Liver (tissue), 9 donors: ENCODE results near the gene UBE3B. TPM values are rescaled to one million over a fixed set of nuclear protein-coding genes. Genes with fewer than 3 reads are reported as not detected.

Experiments used
- DNase-seq: peaks from one replicate; pipeline ENCODE4 v3.0.0-alpha.2; 2017; ENCODE audit warnings: low spot score
- H3K27ac ChIP-seq, 2 donors: one replicate each; pipeline ENCODE4 v1.7.0; 2013; ENCODE audit warnings: inconsistent platforms in 2 of 2, low read length in 2 of 2, control low read depth in 1 of 2, low read depth in 1 of 2, mild to moderate bottlenecking in 1 of 2
- H3K27me3 ChIP-seq, 4 donors: one replicate each; pipeline versions ENCODE4 v1.6.1 to v1.7.0; 2013; ENCODE audit warnings: low read length in 3 of 4, inconsistent platforms in 1 of 4, mild to moderate bottlenecking in 1 of 4, moderate library complexity in 1 of 4; ENCODE audit not compliant: control insufficient read depth in 4 of 4, insufficient read depth in 4 of 4
- H3K36me3 ChIP-seq, 4 donors: one replicate each; pipeline versions ENCODE4 v1.6.1 to v1.7.0; 2013; ENCODE audit warnings: low read length in 3 of 4, mild to moderate bottlenecking in 3 of 4, low read depth in 1 of 4, moderate library complexity in 1 of 4; ENCODE audit not compliant: control insufficient read depth in 4 of 4, insufficient read depth in 3 of 4
- H3K4me1 ChIP-seq, 4 donors: one replicate each; pipeline versions ENCODE4 v1.6.1 to v1.7.0; 2013; ENCODE audit warnings: low read length in 3 of 4, mild to moderate bottlenecking in 3 of 4, moderate library complexity in 1 of 4; ENCODE audit not compliant: control insufficient read depth in 4 of 4, insufficient read depth in 4 of 4
- H3K4me3 ChIP-seq, 3 donors: one replicate each; pipeline versions ENCODE4 v1.6.1 to v1.7.0; 2013; ENCODE audit warnings: low read length in 3 of 3, control low read depth in 1 of 3, low read depth in 1 of 3, mild to moderate bottlenecking in 1 of 3
- H3K9ac ChIP-seq, 2 donors: one replicate each; pipeline ENCODE4 v1.7.0; 2013; ENCODE audit warnings: low read length in 2 of 2, mild to moderate bottlenecking in 2 of 2, moderate library complexity in 2 of 2, control low read depth in 1 of 2, low read depth in 1 of 2
- H3K9me3 ChIP-seq, 4 donors: one replicate each; pipeline versions ENCODE4 v1.6.1 to v1.7.0; 2013; ENCODE audit warnings: low read length in 3 of 4; ENCODE audit not compliant: control insufficient read depth in 4 of 4
- ATF3 ChIP-seq: IDR thresholded peaks from 2 replicates; pipeline ENCODE4 v1.6.1; 2016; ENCODE audit warnings: antibody characterized with exemption
- CTCF ChIP-seq: fragments of 150-350 bp; IDR thresholded peaks from 2 replicates; pipeline ENCODE4 v1.5.1; 2017; ENCODE audit warnings: improper control_type of control experiment, low read depth, low read length; ENCODE audit not compliant: missing input control
- EGR1 ChIP-seq, 2 donors: IDR thresholded peaks; 2 replicates each; pipeline ENCODE4 v1.6.1; 2016 to 2018; ENCODE audit warnings: antibody characterized with exemption in 2 of 2, low read depth in 2 of 2
- FOXA1 ChIP-seq: IDR thresholded peaks from 2 replicates; pipeline ENCODE4 v1.6.1; 2016; ENCODE audit warnings: antibody characterized with exemption
- FOXA2 ChIP-seq: IDR thresholded peaks from 2 replicates; pipeline ENCODE4 v1.6.1; 2016; ENCODE audit warnings: antibody characterized with exemption
- GABPA ChIP-seq, 2 donors: IDR thresholded peaks in 1 of 2; conservative IDR thresholded peaks in 1 of 2; 2 replicates each; pipeline ENCODE4 v1.6.1; 2016; ENCODE audit warnings: antibody characterized with exemption in 2 of 2, mild to moderate bottlenecking in 1 of 2, moderate library complexity in 1 of 2
- HNF4A ChIP-seq, 2 donors: conservative IDR thresholded peaks; 2 replicates each; pipeline ENCODE4 v1.6.1; 2016; ENCODE audit warnings: antibody characterized with exemption in 2 of 2, mild to moderate bottlenecking in 2 of 2
- JUND ChIP-seq, 2 donors: IDR thresholded peaks; 2 replicates each; pipeline ENCODE4 v1.6.1; 2016; ENCODE audit warnings: antibody characterized with exemption in 2 of 2
- MAX ChIP-seq: IDR thresholded peaks from 2 replicates; pipeline ENCODE4 v1.6.1; 2016; ENCODE audit warnings: antibody characterized with exemption
- NR2F2 ChIP-seq: IDR thresholded peaks from 2 replicates; pipeline ENCODE4 v1.6.1; 2016; ENCODE audit warnings: antibody characterized with exemption
- RAD21 ChIP-seq, 2 donors: IDR thresholded peaks; 2 replicates each; pipeline ENCODE4 v1.6.1; 2016; ENCODE audit warnings: antibody characterized with exemption in 2 of 2, mild to moderate bottlenecking in 2 of 2
- REST ChIP-seq: IDR thresholded peaks from 2 replicates; pipeline ENCODE4 v1.6.1; 2016; ENCODE audit warnings: antibody characterized with exemption, mild to moderate bottlenecking
- RXRA ChIP-seq, 2 donors: IDR thresholded peaks; 2 replicates each; pipeline ENCODE4 v1.6.1; 2017 to 2018; ENCODE audit warnings: antibody characterized with exemption in 2 of 2, mild to moderate bottlenecking in 1 of 2
- SP1 ChIP-seq: IDR thresholded peaks from 2 replicates; pipeline ENCODE4 v1.6.1; 2018; ENCODE audit warnings: antibody characterized with exemption, mild to moderate bottlenecking
- TAF1 ChIP-seq: conservative IDR thresholded peaks from 2 replicates; pipeline ENCODE4 v1.6.1; 2016; ENCODE audit warnings: antibody characterized with exemption, mild to moderate bottlenecking
- ZBTB33 ChIP-seq: IDR thresholded peaks from 2 replicates; pipeline ENCODE4 v1.6.1; 2016; ENCODE audit warnings: antibody characterized with exemption
- WGBS: extraction: QIAGEN DNeasy Blood & Tissue Kit; methylation state at CpG from one replicate; pipeline ENCODE4 v1.1.7; 2013; 5-methylcytosine and 5-hydroxymethylcytosine counted together
- polyA plus RNA-seq, 2 donors: library from polyadenylated mRNA; stranded (reverse) in 1 of 2; unstranded in 1 of 2; fragments of 200-250 nt in 1 of 2; fragments of >200 nt in 1 of 2; fragmentation: Nextera tagmentation in 1 of 2; extraction: Ambion mirVana in 1 of 2; gene quantifications; one replicate each; pipeline versions ENCODE4 v1.2.1 to v1.2.3, GENCODE V29; 2013 to 2015
- total RNA-seq, 2 donors: library from RNA; depleted of rRNA; stranded (reverse); fragments of >200 nt; gene quantifications; one replicate each; pipeline ENCODE4 v1.2.3, GENCODE V29; 2014
- donor health status: healthy.
- donor health status: healthy.
- donor health status: healthy.
- donor health status: healthy.
- donor health status: healthy.

Gene UBE3B
- total and polyA plus RNA-seq, 4 donors = 9.3 to 43.4 (median 24.1) TPM

GRCh38 chr12:109542876-109543275 is 65.4 kb downstream of the UBE3B start:
- H3K4me1 ChIP-seq = no peaks in the 10 kb centered on the region
- H3K9ac ChIP-seq = no peak overlapping the region
- WGBS = 94% methylated on average over 6 of the region's 6 CpGs
- H3K4me3 ChIP-seq = no peak overlapping the region
- peaks cover 0 to 4% (median 0%) of the 10 kb centered on the region in 4 donors for H3K27me3 ChIP-seq
- DNase-seq = no peak
- no peak overlapping the region for H3K27ac ChIP-seq
- H3K9me3 ChIP-seq = no peaks in the 10 kb centered on the region
- TF ChIP-seq RAD21 (IDR thresholded peaks at IDR 0.05) = no peak
- TF ChIP-seq RXRA (IDR thresholded peaks at IDR 0.05) = no peak
- TF ChIP-seq CTCF = no peak
- TF ChIP-seq ZBTB33 = no peak
- no peak for TF ChIP-seq GABPA (IDR thresholded peaks at IDR 0.05 in 1 of 2, conservative IDR thresholded peaks at IDR 0.05 in 1 of 2)
- TF ChIP-seq REST = no peak
- TF ChIP-seq TAF1 = no peak
- TF ChIP-seq MAX = no peak
- TF ChIP-seq NR2F2 = no peak
- no peak for TF ChIP-seq FOXA2
- no peak for TF ChIP-seq ATF3
- TF ChIP-seq EGR1 (IDR thresholded peaks at IDR 0.05; ENCODE audit: low read depth in 2 of 2) = no peak
- no peak for TF ChIP-seq FOXA1
- TF ChIP-seq JUND (IDR thresholded peaks at IDR 0.05) = no peak
- TF ChIP-seq SP1 = no peak
- no peaks in the 10 kb centered on the region for H3K36me3 ChIP-seq

GRCh38 chr12:109544955-109545531 is 67.6 kb downstream of the UBE3B start:
- Histone ChIP-seq H3K27me3 (peaks cover 0 to 4% (median 0%) of the 10 kb centered on the region in 4 donors), H3K4me3 (no peak overlapping the region), H3K9me3 (no peaks in the 10 kb centered on the region), H3K4me1 (peaks cover 0 to 3% (median 0%) of the 10 kb centered on the region in 4 donors), H3K9ac (no peak overlapping the region), H3K27ac (no peak overlapping the region), H3K36me3 (no peaks in the 10 kb centered on the region)
- no peak for DNase-seq
- 63% methylated on average over 7 of the region's 7 CpGs for WGBS
- TF ChIP-seq SP1 (no peak), CTCF (no peak), RAD21 (IDR thresholded peaks at IDR 0.05) (no peak), TAF1 (no peak), REST (no peak), ATF3 (no peak), MAX (no peak), NR2F2 (no peak), FOXA2 (no peak), EGR1 (IDR thresholded peaks at IDR 0.05; ENCODE audit: low read depth in 2 of 2) (no peak), HNF4A (conservative IDR thresholded peaks at IDR 0.05) (no peak)
